Karpas-422 (cell line): Measurements from ENCODE around the gene C7orf57. TPM values are rescaled to one million over a fixed set of nuclear protein-coding genes. Genes with fewer than 3 reads are reported as not detected.
A peak's percentile ranks its signal among the peaks of the same experiment; 100 is the strongest.
"Not testable (repeated sequence)": the region's sequence is repeated elsewhere in the genome, so short reads cannot be mapped to it uniquely, and the experiment has no call there.

ENCODE experiments used
- DNase-seq: peaks from one replicate; pipeline ENCODE4 v3.0.0-alpha.2; 2015
- H2AFZ ChIP-seq: fragments of 200-600 bp; sonication (generic); 2 replicates; pipeline ENCODE4 v1.6.1; 2014; ENCODE audit warnings: antibody characterized with exemption, low read length, mixed read lengths
- H3K27ac ChIP-seq: fragments of 200-600 bp; sonication (generic); 2 replicates; pipeline ENCODE4 v1.5.1; 2014; ENCODE audit warnings: mild to moderate bottlenecking, low read length, moderate library complexity
- H3K27me3 ChIP-seq: fragments of 200-600 bp; sonication (generic); 2 replicates; pipeline ENCODE4 v1.6.1; 2014; ENCODE audit warnings: low read length, mixed read lengths
- H3K36me3 ChIP-seq: fragments of 200-600 bp; sonication (generic); 2 replicates; pipeline ENCODE4 v1.6.1; 2014; ENCODE audit warnings: low read length, mixed read lengths; ENCODE audit not compliant: insufficient read depth
- H3K4me1 ChIP-seq: fragments of 200-600 bp; sonication (generic); 2 replicates; pipeline ENCODE4 v1.6.1; 2014; ENCODE audit warnings: mild to moderate bottlenecking, low read length, mixed read lengths
- H3K4me2 ChIP-seq: fragments of 200-600 bp; sonication (generic); 2 replicates; pipeline ENCODE4 v1.6.1; 2014; ENCODE audit warnings: low read length, low read depth, mild to moderate bottlenecking; ENCODE audit not compliant: poor library complexity, severe bottlenecking
- H3K4me3 ChIP-seq: fragments of 200-600 bp; sonication (generic); 2 replicates; pipeline ENCODE4 v1.5.1; 2014; ENCODE audit warnings: mild to moderate bottlenecking, antibody characterized with exemption, low read length, mixed read lengths
- H3K79me2 ChIP-seq: fragments of 200-600 bp; sonication (generic); 2 replicates; pipeline ENCODE4 v1.6.1; 2014; ENCODE audit warnings: mild to moderate bottlenecking, low read length, mixed read lengths
- H3K9ac ChIP-seq: fragments of 200-600 bp; sonication (generic); 2 replicates; pipeline ENCODE4 v1.6.0; 2014; ENCODE audit warnings: low read length
- H3K9me2 ChIP-seq: fragments of 200-600 bp; sonication (generic), shearing (Covaris generic); replicated peaks from 2 replicates; pipeline ENCODE4 v1.6.0; 2014; ENCODE audit warnings: mild to moderate bottlenecking, low read length, moderate library complexity; ENCODE audit not compliant: insufficient read depth
- H3K9me3 ChIP-seq: fragments of 300-700, 200-600 bp; sonication (generic); 2 replicates; pipeline ENCODE4 v1.6.1; 2014; ENCODE audit warnings: low read length, mixed read lengths
- H4K20me1 ChIP-seq: fragments of 200-600 bp; sonication (generic); 2 replicates; pipeline ENCODE4 v1.6.1; 2014; ENCODE audit warnings: mild to moderate bottlenecking, antibody characterized with exemption, low read length, low read depth; ENCODE audit not compliant: insufficient read depth
- total RNA-seq: library from RNA; depleted of rRNA; stranded (reverse); fragments of >200 nt; shearing (Covaris generic); gene quantifications from 2 replicates; pipeline ENCODE4 v1.2.3, GENCODE V29; 2014; ENCODE audit warnings: low replicate concordance; rRNA removed

C7orf57 gene
- not detected in 2 replicates for total RNA-seq

DNA sequence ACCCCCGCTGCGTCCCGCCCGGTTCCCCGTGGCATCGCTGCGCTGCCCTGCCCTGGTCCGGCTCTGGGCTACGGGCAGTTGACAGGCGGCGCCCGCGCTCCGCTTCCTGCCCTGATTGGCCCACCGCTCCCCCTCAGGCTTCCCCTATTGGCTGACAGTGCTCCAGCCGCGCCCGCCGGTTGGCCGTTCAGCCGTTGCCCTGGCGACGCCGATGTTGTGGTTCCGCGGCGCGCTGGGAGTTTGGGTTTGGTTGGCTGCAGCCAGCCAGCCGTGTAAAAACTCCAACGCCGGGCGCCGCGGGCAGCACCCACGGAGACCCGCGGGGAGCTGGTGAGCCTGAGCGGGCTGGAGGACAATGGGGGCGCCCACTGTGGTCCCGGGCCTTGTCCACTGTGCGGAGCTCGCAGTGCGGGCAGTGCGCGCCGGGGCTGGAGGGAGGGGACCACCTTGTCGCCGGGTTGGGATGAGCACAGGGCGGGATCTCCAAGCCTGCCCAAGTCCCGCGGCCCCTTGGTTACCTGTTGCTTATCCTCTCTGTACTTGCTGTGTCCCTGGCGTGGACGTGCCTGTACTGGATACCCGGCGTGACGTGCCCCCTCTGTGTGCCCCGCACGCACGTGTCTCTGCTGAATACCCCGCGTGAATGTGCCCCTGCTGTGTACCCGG is at the start of gene C7orf57:
C7orf57 (plus strand) TSS at position 243 of the 666 bp plus-strand sequence. CDS start 766 bp downstream, outside the sequence.
- no peaks in the 10 kb centered on the region for H3K27me3 ChIP-seq
- peak within 1 kb of the TSS; percentile 51; the same call in 1 of the 2 replicates for H3K4me3 ChIP-seq
- H2AFZ ChIP-seq: no peak within 1 kb of the TSS
- peak within 1 kb of the TSS; percentile 52 for H3K4me2 ChIP-seq
- H3K9me3 ChIP-seq: no peaks in the 10 kb centered on the region
- no peaks in the 10 kb centered on the region for H3K9me2 ChIP-seq
- no peaks in the 10 kb centered on the region for H3K79me2 ChIP-seq
- no peak within 1 kb of the TSS for H3K27ac ChIP-seq
- H3K36me3 ChIP-seq: no peaks in the 10 kb centered on the region
- peaks cover 4% of the 10 kb centered on the region for H3K4me1 ChIP-seq
- H4K20me1 ChIP-seq: no peaks in the 10 kb centered on the region
- DNase-seq: peak; percentile 88
- no peak within 1 kb of the TSS for H3K9ac ChIP-seq

DNA sequence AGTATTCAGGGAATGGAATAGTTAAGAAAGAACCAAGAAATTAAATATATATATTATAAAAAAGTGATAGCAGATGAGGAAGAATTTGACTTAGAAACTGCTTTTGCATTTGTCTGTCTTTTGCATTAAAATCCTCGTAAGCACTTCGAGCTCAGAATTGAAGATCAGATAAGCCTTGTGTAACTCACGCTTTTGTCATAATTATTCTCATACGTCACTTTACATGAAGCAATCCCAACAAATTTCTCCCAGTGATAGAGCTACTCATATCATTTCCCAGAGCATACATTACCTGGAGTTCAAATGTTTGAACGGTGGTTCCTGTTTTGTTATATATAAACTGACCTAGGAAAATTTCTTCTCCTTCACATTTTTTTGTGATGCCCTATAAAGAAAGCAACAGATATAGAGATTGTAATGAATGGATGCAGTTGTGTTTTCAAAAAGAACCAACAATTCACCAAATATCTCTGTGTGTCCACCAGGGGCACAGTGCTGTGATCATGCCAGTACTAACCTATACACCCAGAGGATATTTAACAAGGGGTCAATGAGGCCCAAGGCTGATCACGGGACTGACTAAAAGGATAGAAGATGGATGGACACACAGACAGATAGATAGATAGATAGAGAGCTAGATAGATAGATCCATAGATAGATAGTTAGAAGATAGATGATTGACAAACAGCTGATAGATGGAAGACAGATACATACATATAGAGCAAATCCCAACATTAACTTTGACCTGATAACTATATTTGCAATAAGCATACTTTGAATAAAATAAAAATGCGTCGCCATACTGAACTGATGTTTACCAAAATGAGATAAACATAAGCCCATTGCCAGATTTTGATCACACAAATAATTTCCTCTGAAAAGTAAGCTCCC is 46.6 kb upstream of the C7orf57 start:
- Histone ChIP-seq H2AFZ (peak overlapping the region; percentile 42; the same call in 1 of the 2 replicates), H4K20me1 (no peaks in the 10 kb centered on the region), H3K4me1 (peaks cover 16% of the 10 kb centered on the region), H3K9me3 (no peaks in the 10 kb centered on the region), H3K9ac (no peak overlapping the region), H3K79me2 (no peaks in the 10 kb centered on the region), H3K27me3 (no peaks in the 10 kb centered on the region), H3K36me3 (no peaks in the 10 kb centered on the region), H3K4me3 (no peak overlapping the region), H3K27ac (no peak overlapping the region), H3K9me2 (no peaks in the 10 kb centered on the region), H3K4me2 (no peak overlapping the region)
- peak; percentile 57 for DNase-seq

DNA sequence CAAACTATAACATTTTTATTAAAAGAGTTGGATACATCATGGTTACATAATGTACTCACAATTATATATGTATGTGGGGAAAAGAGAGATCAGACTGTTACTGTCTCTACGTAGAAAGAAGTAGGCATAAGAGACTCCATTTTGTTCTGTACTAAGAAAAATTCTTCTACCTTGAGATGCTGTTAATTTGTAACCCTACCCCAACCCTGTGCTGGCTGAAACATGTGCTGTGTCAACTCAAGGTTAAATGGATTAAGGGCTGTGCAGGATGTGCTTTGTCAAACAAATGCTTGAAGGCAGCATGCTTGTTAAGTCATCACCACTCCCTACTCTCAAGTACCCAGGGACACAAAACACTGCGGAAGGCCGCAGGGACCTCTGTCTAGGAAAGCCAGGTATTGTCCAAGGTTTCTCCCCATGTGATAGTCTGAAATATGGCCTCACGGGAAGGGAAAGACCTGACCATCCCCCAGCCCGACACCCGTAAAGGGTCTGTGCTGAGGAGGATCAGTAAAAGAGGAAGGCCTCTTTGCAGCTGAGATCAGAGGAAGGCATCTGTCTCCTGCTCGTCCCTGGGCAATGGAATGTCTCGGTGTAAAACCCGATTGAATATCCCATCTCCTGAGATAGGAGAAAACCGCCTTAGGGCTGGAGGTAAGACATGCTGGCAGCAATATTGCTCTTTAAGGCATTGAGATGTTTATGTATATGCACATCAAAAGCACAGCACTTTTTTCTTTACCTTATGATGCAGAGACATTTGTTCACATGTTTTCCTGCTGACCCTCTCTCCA is 45.5 kb upstream of the C7orf57 start:
- H3K4me2 ChIP-seq, DNase-seq, H3K9ac ChIP-seq, H3K79me2 ChIP-seq, H3K9me2 ChIP-seq, H4K20me1 ChIP-seq, H3K27me3 ChIP-seq, H3K27ac ChIP-seq, H3K36me3 ChIP-seq, H3K9me3 ChIP-seq, H2AFZ ChIP-seq, H3K4me3 ChIP-seq: not testable (repeated sequence)
- H3K4me1 ChIP-seq: peaks cover 16% of the 10 kb centered on the region

DNA sequence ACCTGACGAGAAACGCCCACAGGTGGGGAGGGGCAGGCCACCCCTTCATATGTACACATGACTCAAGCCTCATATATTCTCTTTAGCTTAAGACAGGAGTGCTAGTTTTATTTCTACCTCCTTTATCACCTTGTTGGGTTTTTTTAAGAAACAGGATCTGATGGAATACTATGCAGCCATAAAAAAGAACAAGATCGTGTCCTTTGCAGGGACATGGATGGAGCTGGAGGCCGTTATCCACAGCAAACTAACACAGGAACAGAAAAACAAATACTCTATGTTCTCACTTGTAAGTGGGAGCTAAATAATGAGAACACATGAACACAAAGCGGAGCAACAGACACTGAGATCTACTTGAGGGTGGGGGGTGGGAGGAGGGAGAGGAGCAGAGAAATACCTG is 44.8 kb upstream of the C7orf57 start:
- no peak overlapping the region for H3K4me3 ChIP-seq
- H3K9me2 ChIP-seq: no peaks in the 10 kb centered on the region
- no peak overlapping the region for H2AFZ ChIP-seq
- no peaks in the 10 kb centered on the region for H3K27me3 ChIP-seq
- H3K9ac ChIP-seq: no peak overlapping the region
- peaks cover 16% of the 10 kb centered on the region for H3K4me1 ChIP-seq
- no peaks in the 10 kb centered on the region for H3K36me3 ChIP-seq
- no peak overlapping the region for H3K27ac ChIP-seq
- H3K9me3 ChIP-seq: no peaks in the 10 kb centered on the region
- no peak overlapping the region for H3K4me2 ChIP-seq
- no peaks in the 10 kb centered on the region for H4K20me1 ChIP-seq
- no peaks in the 10 kb centered on the region for H3K79me2 ChIP-seq
- no peak for DNase-seq

DNA sequence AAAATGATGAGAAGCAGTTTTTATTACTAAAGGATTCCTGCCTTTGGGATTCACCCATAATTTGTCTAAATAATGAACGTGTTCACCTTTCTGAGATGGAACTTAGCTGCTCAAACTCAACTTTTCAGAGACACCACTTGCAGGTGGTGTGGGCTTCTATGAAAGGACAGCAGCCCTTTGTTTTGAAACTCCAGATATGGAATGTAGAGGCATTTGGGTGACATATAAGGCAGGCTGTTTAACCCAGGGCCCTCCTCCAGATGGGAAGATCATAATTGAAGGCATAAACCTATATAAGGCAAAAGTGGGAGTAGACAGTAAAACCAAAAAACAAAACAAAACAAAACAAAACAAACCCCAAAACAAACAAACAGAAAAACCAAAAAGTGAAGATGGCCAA is 44.1 kb upstream of the C7orf57 start:
- Histone ChIP-seq H3K9ac (peak overlapping the region; percentile 70), H3K4me1 (peaks cover 16% of the 10 kb centered on the region), H3K9me3 (no peaks in the 10 kb centered on the region), H3K4me3 (peak overlapping the region; percentile 70), H2AFZ (peak overlapping the region; percentile 90), H3K79me2 (no peaks in the 10 kb centered on the region), H3K27me3 (no peaks in the 10 kb centered on the region), H3K27ac (no peak overlapping the region), H3K36me3 (no peaks in the 10 kb centered on the region), H4K20me1 (no peaks in the 10 kb centered on the region), H3K4me2 (peak overlapping the region; percentile 80), H3K9me2 (no peaks in the 10 kb centered on the region)
- DNase-seq: no peak

DNA sequence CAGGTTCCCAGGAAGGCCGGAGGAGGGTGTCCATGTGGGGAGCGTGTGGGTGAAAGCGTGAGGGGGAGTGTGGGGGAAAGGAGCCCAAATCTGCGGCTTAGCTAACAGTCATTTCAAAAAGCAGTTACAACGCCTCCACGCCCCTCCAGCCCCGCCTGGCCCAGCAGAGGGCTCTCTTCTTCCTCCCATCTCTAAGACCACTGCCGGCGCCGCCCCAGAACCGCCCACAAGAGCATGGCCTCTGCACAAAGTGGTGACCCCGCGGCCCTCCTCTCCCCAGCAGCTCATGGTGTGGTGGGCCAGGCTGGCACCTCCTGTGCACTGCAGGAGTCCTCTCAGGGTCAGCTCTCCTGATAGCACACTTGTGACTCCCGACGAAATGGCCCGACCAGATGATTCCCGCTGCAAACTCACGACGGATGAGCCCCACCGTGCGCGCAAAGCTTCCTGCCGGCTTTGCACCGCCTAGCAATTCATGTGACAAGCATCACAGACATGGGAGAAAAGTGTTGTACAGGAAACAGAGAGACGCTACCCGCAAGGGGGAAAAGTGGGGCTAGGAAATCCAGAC is 43.5 kb upstream of the C7orf57 start:
- Histone ChIP-seq H3K36me3 (no peaks in the 10 kb centered on the region), H3K79me2 (no peaks in the 10 kb centered on the region), H3K27me3 (no peaks in the 10 kb centered on the region), H4K20me1 (no peaks in the 10 kb centered on the region), H2AFZ (peak overlapping the region; percentile 90), H3K27ac (peak overlapping the region; percentile 45), H3K9me3 (no peaks in the 10 kb centered on the region), H3K9me2 (no peaks in the 10 kb centered on the region), H3K9ac (peak overlapping the region; percentile 70), H3K4me1 (peaks cover 16% of the 10 kb centered on the region), H3K4me2 (peak overlapping the region; percentile 80), H3K4me3 (peak overlapping the region; percentile 70)
- DNase-seq: peak; percentile 94

DNA sequence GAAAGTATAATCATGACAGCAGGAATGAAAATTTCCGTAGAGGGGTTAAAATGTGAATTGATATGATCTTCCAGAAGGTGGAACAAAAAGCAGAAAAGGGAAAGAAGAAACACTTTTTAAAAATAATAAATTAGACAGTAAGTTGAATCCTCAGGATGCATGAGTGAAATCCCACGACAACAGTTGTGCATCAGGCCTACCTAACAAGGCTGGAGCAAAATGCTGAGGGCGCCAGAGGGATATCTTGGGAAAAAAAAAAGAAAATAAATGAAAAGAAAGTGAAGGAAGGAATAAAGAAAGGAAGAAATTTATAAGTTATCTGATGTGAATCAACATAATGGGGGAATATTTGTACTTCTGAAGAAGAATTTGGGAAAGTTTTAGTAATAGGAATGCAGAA is 42.9 kb upstream of the C7orf57 start:
- Histone ChIP-seq H3K4me2 (peak overlapping the region; percentile 80), H3K36me3 (no peaks in the 10 kb centered on the region), H3K9ac (peak overlapping the region; percentile 70), H3K27ac (peak overlapping the region; percentile 45), H2AFZ (peak overlapping the region; percentile 90), H3K79me2 (no peaks in the 10 kb centered on the region), H3K9me2 (no peaks in the 10 kb centered on the region), H3K27me3 (no peaks in the 10 kb centered on the region), H4K20me1 (no peaks in the 10 kb centered on the region), H3K4me3 (peak overlapping the region; percentile 70), H3K4me1 (peaks cover 16% of the 10 kb centered on the region), H3K9me3 (no peaks in the 10 kb centered on the region)
- DNase-seq: no peak
